Measurements from ENCODE around the gene URGCP. TPM values are rescaled to one million over a fixed set of nuclear protein-coding genes. Genes with fewer than 3 reads are reported as not detected.

URGCP gene
- total RNA-seq, 2 experiments from 2014 or later: 24.1 to 24.7 TPM

- ATAC-seq: peak; percentile 99
- POLR2A ChIA-PET: interaction anchor here (0.6 to 1.6 kb wide), 7 partner anchors 10 to 248 kb away, joined by 3 to 9 read pairs (median 3); partner anchors contain the start of gene UBE2D4
Measured at GRCh38 chr7:43869006-43869866, 37.2 kb downstream of the URGCP start, which contains the start of gene MRPS24. TSS of gene MRPS24 (minus strand) at chr7:43869517. CDS start at chr7:43869495, 22 bp downstream.

GRCh38 chr7:43868681-43869005, 37.8 kb downstream of the URGCP start:
- Mint-ChIP-seq H3K9me3 (ENCODE audit: insufficient read depth) (no peaks in the 10 kb centered on the region), H3K4me3 (peak overlapping the region; percentile 87)
- ATAC-seq: no peak

More at GRCh38 chr7:43869006-43869866, 37.2 kb downstream of the URGCP start, which contains the start of gene MRPS24:
- Mint-ChIP-seq H3K27ac (peak within 1 kb of the TSS; percentile 84), H3K4me1 (ENCODE audit: low read depth) (peaks cover 24% of the 10 kb centered on the region), H3K9me3 (ENCODE audit: insufficient read depth) (no peaks in the 10 kb centered on the region), H3K27me3 (ENCODE audit: low read depth) (peaks cover 6% of the 10 kb centered on the region), H3K4me3 (peak within 1 kb of the TSS; percentile 87), H3K36me3 (ENCODE audit: low read depth) (peaks cover 31% of the 10 kb centered on the region)
- CTCF ChIA-PET: interaction anchor here (0.5 to 1.9 kb wide), 4 partner anchors 9 to 287 kb away, joined by 3 to 12 read pairs (median 3); partner anchors contain the start of gene STK17A
- DNase-seq: peak; percentile 96

DNA sequence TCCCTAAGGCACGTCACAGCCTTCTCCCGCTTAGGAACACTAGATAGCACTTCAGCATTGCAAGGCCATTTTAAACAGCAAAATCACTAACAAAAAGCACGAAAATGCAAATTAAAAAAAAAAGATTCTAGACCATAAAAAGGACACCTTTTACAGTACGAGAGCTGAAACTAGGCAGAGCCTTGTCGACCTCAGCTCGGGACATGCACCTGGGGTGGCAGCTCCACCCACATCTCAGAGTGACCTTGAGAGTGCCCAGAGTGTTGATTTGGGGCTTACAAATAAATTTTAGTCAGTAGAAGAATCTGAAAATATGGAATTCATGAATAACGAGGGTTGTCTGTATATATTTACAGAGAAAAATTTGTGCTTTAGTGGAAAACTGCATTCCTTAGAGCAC, 38.2 kb downstream of the URGCP start:
- ChIA-PET CTCF (interaction anchor here (1.9 kb wide), 1 partner anchor 29 kb away, joined by 12 read pairs; no protein-coding TSS in a partner anchor), POLR2A (interaction anchor here (1.6 kb wide), 1 partner anchor 9 kb away, joined by 3 read pairs; no protein-coding TSS in a partner anchor)
- ATAC-seq (no peak), DNase-seq (no peak)
- Mint-ChIP-seq H3K4me3 (peak overlapping the region; percentile 87), H3K9me3 (ENCODE audit: insufficient read depth) (no peaks in the 10 kb centered on the region), H3K4me1 (ENCODE audit: low read depth) (peaks cover 24% of the 10 kb centered on the region), H3K36me3 (ENCODE audit: low read depth) (peaks cover 29% of the 10 kb centered on the region), H3K27me3 (ENCODE audit: low read depth) (peaks cover 8% of the 10 kb centered on the region), H3K27ac (peak overlapping the region; percentile 83)

More at GRCh38 chr7:43868681-43869005, 37.8 kb downstream of the URGCP start:
- DNase-seq: no peak
- Mint-ChIP-seq H3K4me1 (ENCODE audit: low read depth) (peaks cover 24% of the 10 kb centered on the region), H3K36me3 (ENCODE audit: low read depth) (peaks cover 31% of the 10 kb centered on the region), H3K27me3 (ENCODE audit: low read depth) (peaks cover 8% of the 10 kb centered on the region), H3K27ac (peak overlapping the region; percentile 83)
- ChIA-PET POLR2A (interaction anchor here (1.6 kb wide), 1 partner anchor 9 kb away, joined by 3 read pairs; no protein-coding TSS in a partner anchor), CTCF (interaction anchor here (0.5 to 1.9 kb wide), 2 partner anchors 30 to 115 kb away, joined by 3 to 12 read pairs; no protein-coding TSS in a partner anchor)

GRCh38 chr7:43865277-43865676, 41.1 kb downstream of the URGCP start:
- POLR2A ChIA-PET: interaction anchor here (0.6 kb wide), 1 partner anchor 1114 kb away, joined by 3 read pairs; no protein-coding TSS in a partner anchor
- ATAC-seq: no peak
- Mint-ChIP-seq H3K27ac (no peak overlapping the region), H3K27me3 (ENCODE audit: low read depth) (peaks cover 7% of the 10 kb centered on the region), H3K4me1 (ENCODE audit: low read depth) (peaks cover 21% of the 10 kb centered on the region), H3K4me3 (no peak overlapping the region), H3K36me3 (ENCODE audit: low read depth) (peaks cover 26% of the 10 kb centered on the region), H3K9me3 (ENCODE audit: insufficient read depth) (no peaks in the 10 kb centered on the region)
- no peak for DNase-seq
- CTCF ChIA-PET: interaction anchor here (1.0 kb wide), 1 partner anchor 26 kb away, joined by 3 read pairs; no protein-coding TSS in a partner anchor

GRCh38 chr7:43864126-43864525, 42.3 kb downstream of the URGCP start:
- peaks cover 26% of the 10 kb centered on the region for H3K36me3 Mint-ChIP-seq (ENCODE audit: low read depth)
- POLR2A ChIA-PET: no interaction called here
- H3K4me1 Mint-ChIP-seq (ENCODE audit: low read depth): peaks cover 12% of the 10 kb centered on the region
- CTCF ChIA-PET: interaction anchor here (1.0 kb wide), 1 partner anchor 25 kb away, joined by 3 read pairs; no protein-coding TSS in a partner anchor
- ATAC-seq (no peak), DNase-seq (no peak)
- H3K27me3 Mint-ChIP-seq (ENCODE audit: low read depth): peaks cover 9% of the 10 kb centered on the region
- no peaks in the 10 kb centered on the region for H3K9me3 Mint-ChIP-seq (ENCODE audit: insufficient read depth)
- H3K4me3 Mint-ChIP-seq: no peak overlapping the region
- no peak overlapping the region for H3K27ac Mint-ChIP-seq

DNA sequence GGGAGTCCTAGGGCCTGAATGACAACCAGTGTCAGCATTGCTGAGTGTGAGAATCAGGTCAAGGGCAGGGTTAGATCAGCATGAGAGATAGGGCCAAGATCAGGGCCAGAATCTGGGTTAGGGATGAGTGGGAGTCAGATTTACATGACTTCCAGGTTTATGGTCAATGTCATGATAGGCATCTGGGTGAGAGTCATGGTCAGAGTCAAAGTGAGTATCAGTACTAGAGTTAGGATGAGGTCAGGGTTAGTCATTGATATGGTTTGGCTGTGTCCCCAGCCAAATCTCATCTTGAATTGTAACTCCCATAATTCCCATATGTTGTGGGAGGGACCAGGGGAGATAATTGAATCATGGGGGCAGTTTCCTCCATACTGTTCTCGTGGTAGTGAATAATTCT, 49.4 kb downstream of the URGCP start:
- no peaks in the 10 kb centered on the region for H3K36me3 Mint-ChIP-seq (ENCODE audit: low read depth)
- no peak for ATAC-seq
- ChIA-PET CTCF (interaction anchor here (1.6 kb wide), 1 partner anchor 17 kb away, joined by 7 read pairs; no protein-coding TSS in a partner anchor), POLR2A (no interaction called here)
- H3K9me3 Mint-ChIP-seq (ENCODE audit: insufficient read depth): no peaks in the 10 kb centered on the region
- peaks cover 5% of the 10 kb centered on the region for H3K27me3 Mint-ChIP-seq (ENCODE audit: low read depth)
- DNase-seq: no peak
- no peak overlapping the region for H3K4me3 Mint-ChIP-seq
- H3K4me1 Mint-ChIP-seq (ENCODE audit: low read depth): no peaks in the 10 kb centered on the region
- no peak overlapping the region for H3K27ac Mint-ChIP-seq

DNA sequence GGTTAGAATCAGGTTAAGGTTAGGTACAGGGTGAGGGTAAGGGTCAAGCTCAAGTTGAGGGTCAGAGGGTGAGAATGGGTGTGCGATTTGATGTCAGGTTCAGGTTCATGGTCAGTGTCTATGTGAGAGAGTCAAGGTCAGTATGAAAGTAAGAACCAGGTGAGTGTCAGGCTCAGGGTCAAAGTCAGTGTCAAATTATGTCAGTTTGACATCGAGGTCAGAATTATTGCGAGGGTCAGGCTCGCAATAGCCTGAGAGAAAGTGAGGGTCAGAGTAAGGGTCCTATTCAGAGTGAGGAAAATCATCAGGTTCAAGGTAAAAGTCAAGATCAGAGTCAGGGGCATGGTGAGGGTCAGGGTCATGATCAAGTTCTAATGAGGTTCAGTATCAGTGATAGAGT, 50.1 kb downstream of the URGCP start:
- ATAC-seq (no peak), DNase-seq (no peak)
- H3K4me1 Mint-ChIP-seq (ENCODE audit: low read depth): no peaks in the 10 kb centered on the region
- ChIA-PET CTCF (interaction anchor here (1.3 to 1.6 kb wide), 2 partner anchors 17 to 18 kb away, joined by 3 to 7 read pairs; no protein-coding TSS in a partner anchor), POLR2A (no interaction called here)
- no peak overlapping the region for H3K4me3 Mint-ChIP-seq
- no peak overlapping the region for H3K27ac Mint-ChIP-seq
- H3K9me3 Mint-ChIP-seq (ENCODE audit: insufficient read depth): no peaks in the 10 kb centered on the region
- H3K27me3 Mint-ChIP-seq (ENCODE audit: low read depth): peaks cover 3% of the 10 kb centered on the region
- H3K36me3 Mint-ChIP-seq (ENCODE audit: low read depth): no peaks in the 10 kb centered on the region

GRCh38 chr7:43855176-43855575, 51.2 kb downstream of the URGCP start:
- ATAC-seq (no peak), DNase-seq (no peak)
- POLR2A ChIA-PET: no interaction called here
- Mint-ChIP-seq H3K27me3 (ENCODE audit: low read depth) (peaks cover 3% of the 10 kb centered on the region), H3K9me3 (ENCODE audit: insufficient read depth) (no peaks in the 10 kb centered on the region), H3K4me3 (no peak overlapping the region), H3K36me3 (ENCODE audit: low read depth) (no peaks in the 10 kb centered on the region), H3K27ac (no peak overlapping the region), H3K4me1 (ENCODE audit: low read depth) (peaks cover 2% of the 10 kb centered on the region)
- CTCF ChIA-PET: interaction anchor here (1.3 kb wide), 1 partner anchor 17 kb away, joined by 3 read pairs; no protein-coding TSS in a partner anchor

GRCh38 chr7:43851805-43852204, 54.6 kb downstream of the URGCP start:
- H3K9me3 Mint-ChIP-seq (ENCODE audit: insufficient read depth): no peaks in the 10 kb centered on the region
- peaks cover 7% of the 10 kb centered on the region for H3K4me1 Mint-ChIP-seq (ENCODE audit: low read depth)
- H3K4me3 Mint-ChIP-seq: no peak overlapping the region
- DNase-seq (no peak), ATAC-seq (no peak)
- ChIA-PET POLR2A (no interaction called here), CTCF (interaction anchor here (2.2 kb wide), 1 partner anchor 13 kb away, joined by 12 read pairs; no protein-coding TSS in a partner anchor)
- H3K27ac Mint-ChIP-seq: no peak overlapping the region
- peaks cover 6% of the 10 kb centered on the region for H3K27me3 Mint-ChIP-seq (ENCODE audit: low read depth)
- H3K36me3 Mint-ChIP-seq (ENCODE audit: low read depth): no peaks in the 10 kb centered on the region

DNA sequence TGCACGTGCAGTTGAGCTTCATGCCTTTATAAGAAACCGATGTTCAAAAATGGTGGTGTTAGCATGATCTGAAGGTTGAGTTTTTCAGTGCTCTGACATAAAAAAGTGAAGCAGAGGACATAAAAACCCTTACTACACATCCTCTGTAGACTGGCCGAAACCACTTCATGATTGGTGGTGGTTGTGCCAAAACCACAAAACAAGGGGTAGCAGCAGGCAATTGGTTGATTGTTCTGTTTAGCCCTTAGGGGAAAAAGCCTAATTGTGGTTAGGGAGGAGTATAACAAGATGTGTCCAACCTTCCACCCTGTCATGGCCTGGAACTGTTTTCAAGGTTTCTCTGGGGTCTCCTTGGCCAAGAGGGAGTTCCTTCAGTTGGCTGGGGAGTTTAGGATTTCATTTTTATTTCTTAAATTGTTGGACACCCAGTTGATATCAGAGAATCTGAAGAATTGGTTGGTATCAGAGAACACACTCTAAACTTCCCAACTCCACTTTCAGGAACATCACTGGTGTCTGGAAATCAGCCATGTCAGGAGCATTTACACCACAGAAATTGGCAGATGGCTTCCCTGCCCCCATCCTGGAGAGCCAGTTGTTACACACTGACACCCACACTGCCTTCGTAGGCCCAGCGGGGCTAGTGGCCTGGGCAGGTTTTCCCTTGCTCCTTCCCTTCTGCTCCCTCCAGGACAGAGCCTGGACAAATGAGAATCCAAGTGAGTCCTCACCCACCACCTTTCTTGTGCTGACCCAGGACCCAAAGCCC, 55.9 kb downstream of the URGCP start:
- Mint-ChIP-seq H3K27me3 (ENCODE audit: low read depth) (peaks cover 6% of the 10 kb centered on the region), H3K27ac (no peak overlapping the region), H3K4me3 (no peak overlapping the region), H3K9me3 (ENCODE audit: insufficient read depth) (no peaks in the 10 kb centered on the region), H3K36me3 (ENCODE audit: low read depth) (no peaks in the 10 kb centered on the region), H3K4me1 (ENCODE audit: low read depth) (peaks cover 7% of the 10 kb centered on the region)
- DNase-seq (no peak), ATAC-seq (no peak)
- CTCF ChIA-PET: interaction anchor here (1.0 kb wide), 1 partner anchor 11 kb away, joined by 3 read pairs; no protein-coding TSS in a partner anchor
- POLR2A ChIA-PET: no interaction called here

- H3K4me1 Mint-ChIP-seq (ENCODE audit: low read depth): peaks cover 7% of the 10 kb centered on the region
- H3K27me3 Mint-ChIP-seq (ENCODE audit: low read depth): peaks cover 6% of the 10 kb centered on the region
- no peak overlapping the region for H3K27ac Mint-ChIP-seq
- no peak for DNase-seq
- no peak overlapping the region for H3K4me3 Mint-ChIP-seq
- ATAC-seq: no peak
- ChIA-PET CTCF (interaction anchor here (1.2 to 2.5 kb wide), 3 partner anchors 10 to 267 kb away, joined by 5 to 19 read pairs (median 6); partner anchors contain the start of gene STK17A), POLR2A (interaction anchor here (0.6 kb wide), 1 partner anchor 9 kb away, joined by 3 read pairs; no protein-coding TSS in a partner anchor)
- H3K9me3 Mint-ChIP-seq (ENCODE audit: insufficient read depth): no peaks in the 10 kb centered on the region
- no peaks in the 10 kb centered on the region for H3K36me3 Mint-ChIP-seq (ENCODE audit: low read depth)
Measured at GRCh38 chr7:43849047-43849446, 57.3 kb downstream of the URGCP start.
